Measurements from ENCODE around the gene EHD4.

The EHD4 gene

GRCh38 chr15:41885841-41886240 is 86.5 kb downstream of the EHD4 start:
- Histone ChIP-seq H3K9me3 (ENCODE audit: low read length) (no peaks in the 10 kb centered on the region), H3K4me3 (ENCODE audit: low read depth, low read length, poor library complexity, severe bottlenecking) (no peak overlapping the region), H3K27me3 (ENCODE audit: insufficient read depth, low read length) (no peaks in the 10 kb centered on the region; the same call in 1 of the 2 replicates), H3K4me1 (ENCODE audit: insufficient read depth, low read length, severe bottlenecking) (peaks cover 6% of the 10 kb centered on the region), H3K36me3 (ENCODE audit: insufficient read depth, low read length) (no peaks in the 10 kb centered on the region), H2AFZ (ENCODE audit: low read length) (no peak overlapping the region), H3F3A (ENCODE audit: insufficient read depth, low read length) (no peaks in the 10 kb centered on the region), H3K9me2 (ENCODE audit: low read depth, low read length) (no peaks in the 10 kb centered on the region), H3K4me2 (ENCODE audit: low read length) (no peak overlapping the region), H3K79me2 (ENCODE audit: insufficient read depth, low read length) (no peaks in the 10 kb centered on the region), H3K27ac (ENCODE audit: low read depth, low read length, poor library complexity, severe bottlenecking) (no peak overlapping the region), H4K20me1 (ENCODE audit: insufficient read depth, low read length) (no peaks in the 10 kb centered on the region), H3K9ac (ENCODE audit: low read length) (no peak overlapping the region)
- TF ChIP-seq EZH2 (IDR thresholded peaks at IDR 0.05; ENCODE audit: borderline replicate concordance, low read length) (no peak), CTCF (IDR thresholded peaks at IDR 0.05; ENCODE audit: low read length) (no peak)

GRCh38 chr15:41885321-41885720 is 87.0 kb downstream of the EHD4 start:
- Histone ChIP-seq H3K9me3 (ENCODE audit: low read length) (no peaks in the 10 kb centered on the region), H4K20me1 (ENCODE audit: insufficient read depth, low read length) (no peaks in the 10 kb centered on the region), H3K4me1 (ENCODE audit: insufficient read depth, low read length, severe bottlenecking) (peaks cover 6% of the 10 kb centered on the region), H3K27me3 (ENCODE audit: insufficient read depth, low read length) (no peaks in the 10 kb centered on the region; the same call in 1 of the 2 replicates), H3K36me3 (ENCODE audit: insufficient read depth, low read length) (no peaks in the 10 kb centered on the region), H2AFZ (ENCODE audit: low read length) (no peak overlapping the region), H3K9ac (ENCODE audit: low read length) (no peak overlapping the region), H3K4me2 (ENCODE audit: low read length) (no peak overlapping the region), H3K27ac (ENCODE audit: low read depth, low read length, poor library complexity, severe bottlenecking) (no peak overlapping the region), H3K9me2 (ENCODE audit: low read depth, low read length) (no peaks in the 10 kb centered on the region), H3K4me3 (ENCODE audit: low read depth, low read length, poor library complexity, severe bottlenecking) (no peak overlapping the region), H3F3A (ENCODE audit: insufficient read depth, low read length) (no peaks in the 10 kb centered on the region), H3K79me2 (ENCODE audit: insufficient read depth, low read length) (no peaks in the 10 kb centered on the region)
- no peak for TF ChIP-seq CTCF (IDR thresholded peaks at IDR 0.05; ENCODE audit: low read length)
- TF ChIP-seq EZH2 (IDR thresholded peaks at IDR 0.05; ENCODE audit: borderline replicate concordance, low read length), result no peak

GRCh38 chr15:41884458-41884857 is 87.9 kb downstream of the EHD4 start:
- peaks cover 6% of the 10 kb centered on the region for H3K4me1 ChIP-seq (ENCODE audit: insufficient read depth, low read length, severe bottlenecking)
- H3K4me3 ChIP-seq (ENCODE audit: low read depth, low read length, poor library complexity, severe bottlenecking), result no peak overlapping the region
- no peak overlapping the region for H3K4me2 ChIP-seq (ENCODE audit: low read length)
- no peaks in the 10 kb centered on the region for H4K20me1 ChIP-seq (ENCODE audit: insufficient read depth, low read length)
- H3K27me3 ChIP-seq (ENCODE audit: insufficient read depth, low read length), result no peaks in the 10 kb centered on the region; the same call in 1 of the 2 replicates
- no peaks in the 10 kb centered on the region for H3F3A ChIP-seq (ENCODE audit: insufficient read depth, low read length)
- H3K36me3 ChIP-seq (ENCODE audit: insufficient read depth, low read length), result no peaks in the 10 kb centered on the region
- no peak overlapping the region for H3K9ac ChIP-seq (ENCODE audit: low read length)
- H3K9me3 ChIP-seq (ENCODE audit: low read length), result no peaks in the 10 kb centered on the region
- no peaks in the 10 kb centered on the region for H3K9me2 ChIP-seq (ENCODE audit: low read depth, low read length)
- no peak overlapping the region for H3K27ac ChIP-seq (ENCODE audit: low read depth, low read length, poor library complexity, severe bottlenecking)
- no peaks in the 10 kb centered on the region for H3K79me2 ChIP-seq (ENCODE audit: insufficient read depth, low read length)
- TF ChIP-seq EZH2 (IDR thresholded peaks at IDR 0.05; ENCODE audit: borderline replicate concordance, low read length) (no peak), CTCF (IDR thresholded peaks at IDR 0.05; ENCODE audit: low read length) (no peak)
- no peak overlapping the region for H2AFZ ChIP-seq (ENCODE audit: low read length)
